Measurements from ENCODE around the gene NRF1. TPM values are rescaled to one million over a fixed set of nuclear protein-coding genes. Genes with fewer than 3 reads are reported as not detected.
A peak's percentile ranks its signal among the peaks of the same experiment; 100 is the strongest.

NRF1 gene
- total and polyA plus RNA-seq, 10 of the 15 experiments (the other 5 are each of a cell fraction or from before 2014, with no cell fraction given): 3.5 to 23.1 (median 13.5) TPM

DNA sequence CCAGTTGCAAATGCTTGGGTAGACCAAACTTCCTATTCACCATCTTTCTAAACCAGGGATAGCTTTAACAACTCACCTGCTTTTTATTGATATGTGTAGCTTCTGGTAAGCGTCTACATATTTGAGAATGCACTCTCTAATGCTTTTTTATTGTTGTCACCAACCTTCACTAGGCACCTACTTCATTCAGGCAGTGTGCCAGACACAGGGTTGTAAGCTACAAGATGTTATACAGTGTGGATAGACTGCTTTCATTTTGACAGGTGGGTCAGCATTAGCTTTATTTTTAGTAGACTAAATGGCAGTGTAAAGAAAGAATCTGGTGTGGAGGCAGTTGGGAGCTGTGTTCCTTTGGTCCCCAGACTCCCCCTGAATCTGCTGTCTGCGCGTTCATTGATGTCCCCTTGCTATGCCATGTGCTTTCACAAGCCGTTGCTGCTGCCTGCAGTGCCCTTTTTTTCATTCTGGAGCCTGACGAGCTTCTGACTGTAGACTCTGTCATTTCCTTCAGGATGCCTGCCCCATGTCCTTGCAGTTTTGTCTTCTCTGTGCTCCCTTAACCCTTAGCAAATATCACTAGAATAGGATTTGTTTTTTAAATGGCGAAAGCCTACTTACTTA lies 32.1 kb downstream of the NRF1 start:
- Histone ChIP-seq H4K20me1 (ENCODE audit: control insufficient read depth, insufficient read depth) (no peaks in the 10 kb centered on the region), H3K4me2 (ENCODE audit: control insufficient read depth, insufficient read depth) (peak overlapping the region; percentile 34; the same call in 1 of the 2 replicates), H3K27me3 (replicated peaks in 1 of 2; ENCODE audit: control insufficient read depth in 2 of 2, insufficient read depth in 2 of 2, low read length in 1 of 2) (no peaks in the 10 kb centered on the region), H3K4me1 (ENCODE audit: control insufficient read depth, insufficient read depth, low read length) (peaks cover 5% of the 10 kb centered on the region; the same call in 1 of the 2 replicates), H3K27ac (ENCODE audit: control insufficient read depth, insufficient read depth) (no peak overlapping the region), H3K9me3 (replicated peaks; ENCODE audit: control insufficient read depth, insufficient read depth, low read length) (no peaks in the 10 kb centered on the region), H3K9ac (ENCODE audit: control insufficient read depth, insufficient read depth, low read length) (no peak overlapping the region), H3K4me3 (no peak overlapping the region), H2AFZ (ENCODE audit: control insufficient read depth, low read depth, low read length) (no peak overlapping the region), H3K36me3 (ENCODE audit: control insufficient read depth in 2 of 2, insufficient read depth in 2 of 2, low read length in 1 of 2) (peaks cover 0 to 2% of the 10 kb centered on the region in 2 experiments; a peak in 2 of 4 replicates), H3K79me2 (ENCODE audit: control insufficient read depth, insufficient read depth, low read length) (peaks cover 3% of the 10 kb centered on the region)
- intact Hi-C loops (cut with micrococcal nuclease; ENCODE audit: unreplicated experiment) (no loop called here), in situ Hi-C loops (cut with MboI) (loop anchor here (10.0 kb wide), 1 partner anchor 299 kb away; no protein-coding TSS in a partner anchor)
- TF ChIP-seq, protein P1, sequence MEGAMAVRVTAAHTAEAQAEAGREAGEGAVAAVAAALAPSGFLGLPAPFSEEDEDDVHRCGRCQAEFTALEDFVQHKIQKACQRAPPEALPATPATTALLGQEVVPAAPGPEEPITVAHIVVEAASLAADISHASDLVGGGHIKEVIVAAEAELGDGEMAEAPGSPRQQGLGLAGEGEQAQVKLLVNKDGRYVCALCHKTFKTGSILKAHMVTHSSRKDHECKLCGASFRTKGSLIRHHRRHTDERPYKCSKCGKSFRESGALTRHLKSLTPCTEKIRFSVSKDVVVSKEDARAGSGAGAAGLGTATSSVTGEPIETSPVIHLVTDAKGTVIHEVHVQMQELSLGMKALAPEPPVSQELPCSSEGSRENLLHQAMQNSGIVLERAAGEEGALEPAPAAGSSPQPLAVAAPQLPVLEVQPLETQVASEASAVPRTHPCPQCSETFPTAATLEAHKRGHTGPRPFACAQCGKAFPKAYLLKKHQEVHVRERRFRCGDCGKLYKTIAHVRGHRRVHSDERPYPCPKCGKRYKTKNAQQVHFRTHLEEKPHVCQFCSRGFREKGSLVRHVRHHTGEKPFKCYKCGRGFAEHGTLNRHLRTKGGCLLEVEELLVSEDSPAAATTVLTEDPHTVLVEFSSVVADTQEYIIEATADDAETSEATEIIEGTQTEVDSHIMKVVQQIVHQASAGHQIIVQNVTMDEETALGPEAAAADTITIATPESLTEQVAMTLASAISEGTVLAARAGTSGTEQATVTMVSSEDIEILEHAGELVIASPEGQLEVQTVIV (IDR thresholded peaks at IDR 0.05; ENCODE audit: borderline replicate concordance, partially characterized antibody): no peak
- no peak for TF ChIP-seq KDM1A (IDR thresholded peaks at IDR 0.05; ENCODE audit: borderline replicate concordance)
- no peak for TF ChIP-seq MYB (IDR thresholded peaks at IDR 0.05; ENCODE audit: borderline replicate concordance, low read depth, low read length)
- TF ChIP-seq LARP7 (IDR thresholded peaks at IDR 0.05): no peak
- no peak for TF ChIP-seq NR2C1 (IDR thresholded peaks at IDR 0.05)
- no peak for TF ChIP-seq BHLHE40 (IDR thresholded peaks at IDR 0.05; ENCODE audit: borderline replicate concordance in 1 of 2, low read depth in 2 of 2, low read length in 1 of 2)
- TF ChIP-seq CBFB (IDR thresholded peaks at IDR 0.05; ENCODE audit: low read depth): no peak
- no peak for TF ChIP-seq ATF7 (IDR thresholded peaks at IDR 0.05; ENCODE audit: low read depth)
- no peak for TF ChIP-seq BACH1 (IDR thresholded peaks at IDR 0.05; ENCODE audit: borderline replicate concordance)
- no peak for TF ChIP-seq SRF (IDR thresholded peaks at IDR 0.05; ENCODE audit: low read depth in 2 of 2, low read length in 2 of 2)
- TF ChIP-seq, protein P2, sequence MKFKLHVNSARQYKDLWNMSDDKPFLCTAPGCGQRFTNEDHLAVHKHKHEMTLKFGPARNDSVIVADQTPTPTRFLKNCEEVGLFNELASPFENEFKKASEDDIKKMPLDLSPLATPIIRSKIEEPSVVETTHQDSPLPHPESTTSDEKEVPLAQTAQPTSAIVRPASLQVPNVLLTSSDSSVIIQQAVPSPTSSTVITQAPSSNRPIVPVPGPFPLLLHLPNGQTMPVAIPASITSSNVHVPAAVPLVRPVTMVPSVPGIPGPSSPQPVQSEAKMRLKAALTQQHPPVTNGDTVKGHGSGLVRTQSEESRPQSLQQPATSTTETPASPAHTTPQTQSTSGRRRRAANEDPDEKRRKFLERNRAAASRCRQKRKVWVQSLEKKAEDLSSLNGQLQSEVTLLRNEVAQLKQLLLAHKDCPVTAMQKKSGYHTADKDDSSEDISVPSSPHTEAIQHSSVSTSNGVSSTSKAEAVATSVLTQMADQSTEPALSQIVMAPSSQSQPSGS (IDR thresholded peaks at IDR 0.05; ENCODE audit: low read length): no peak
- TF ChIP-seq ZNF274 (IDR thresholded peaks at IDR 0.05; ENCODE audit: insufficient read depth, insufficient read length): no peak
- no peak for TF ChIP-seq MTA2 (IDR thresholded peaks at IDR 0.05; ENCODE audit: low read depth)
- TF ChIP-seq, protein P3, sequence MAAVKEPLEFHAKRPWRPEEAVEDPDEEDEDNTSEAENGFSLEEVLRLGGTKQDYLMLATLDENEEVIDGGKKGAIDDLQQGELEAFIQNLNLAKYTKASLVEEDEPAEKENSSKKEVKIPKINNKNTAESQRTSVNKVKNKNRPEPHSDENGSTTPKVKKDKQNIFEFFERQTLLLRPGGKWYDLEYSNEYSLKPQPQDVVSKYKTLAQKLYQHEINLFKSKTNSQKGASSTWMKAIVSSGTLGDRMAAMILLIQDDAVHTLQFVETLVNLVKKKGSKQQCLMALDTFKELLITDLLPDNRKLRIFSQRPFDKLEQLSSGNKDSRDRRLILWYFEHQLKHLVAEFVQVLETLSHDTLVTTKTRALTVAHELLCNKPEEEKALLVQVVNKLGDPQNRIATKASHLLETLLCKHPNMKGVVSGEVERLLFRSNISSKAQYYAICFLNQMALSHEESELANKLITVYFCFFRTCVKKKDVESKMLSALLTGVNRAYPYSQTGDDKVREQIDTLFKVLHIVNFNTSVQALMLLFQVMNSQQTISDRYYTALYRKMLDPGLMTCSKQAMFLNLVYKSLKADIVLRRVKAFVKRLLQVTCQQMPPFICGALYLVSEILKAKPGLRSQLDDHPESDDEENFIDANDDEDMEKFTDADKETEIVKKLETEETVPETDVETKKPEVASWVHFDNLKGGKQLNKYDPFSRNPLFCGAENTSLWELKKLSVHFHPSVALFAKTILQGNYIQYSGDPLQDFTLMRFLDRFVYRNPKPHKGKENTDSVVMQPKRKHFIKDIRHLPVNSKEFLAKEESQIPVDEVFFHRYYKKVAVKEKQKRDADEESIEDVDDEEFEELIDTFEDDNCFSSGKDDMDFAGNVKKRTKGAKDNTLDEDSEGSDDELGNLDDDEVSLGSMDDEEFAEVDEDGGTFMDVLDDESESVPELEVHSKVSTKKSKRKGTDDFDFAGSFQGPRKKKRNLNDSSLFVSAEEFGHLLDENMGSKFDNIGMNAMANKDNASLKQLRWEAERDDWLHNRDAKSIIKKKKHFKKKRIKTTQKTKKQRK (IDR thresholded peaks at IDR 0.05; ENCODE audit: low read depth, low read length): no peak
- ATAC-seq: no peak
- SMC1A ChIA-PET (ENCODE audit: uncharacterized antibody, unreplicated experiment): interaction anchor here (0.6 to 4.3 kb wide), 21 partner anchors 8 to 310 kb away, joined by 3 to 31 read pairs (median 4); no protein-coding TSS in a partner anchor
- RAD21 ChIA-PET (ENCODE audit: unreplicated experiment): interaction anchor here (0.5 to 3.8 kb wide), 12 partner anchors 8 to 300 kb away, joined by 3 to 25 read pairs (median 4); no protein-coding TSS in a partner anchor
- no peak for FAIRE-seq
- 72% methylated on average over 6 of the region's 6 CpGs for WGBS (ENCODE audit: insufficient coverage, insufficient replicate concordance, low lambda C conversion rate, missing lambda C conversion rate)
- no TSS peak for BruUV-seq (replicated peaks)
- DNase-seq (ENCODE audit: low read depth, low spot score): no peak
- CTCF ChIA-PET: interaction anchor here (0.6 to 3.0 kb wide), 24 partner anchors 10 to 425 kb away, joined by 3 to 28 read pairs (median 5); no protein-coding TSS in a partner anchor
- POLR2A ChIA-PET: interaction anchor here (0.6 to 1.6 kb wide), 3 partner anchors 10 to 22 kb away, joined by 3 to 7 read pairs (median 3); no protein-coding TSS in a partner anchor
